22Rv1 (cell line): Measurements from ENCODE around the gene MICU1.

ENCODE experiments used
- H3K27ac ChIP-seq: fragments of 450-650 bp; 2 replicates; pipeline ENCODE4 v1.5.1; 2017
- ZFX ChIP-seq: fragments of 450-650 bp; IDR thresholded peaks from 2 replicates; pipeline ENCODE4 v1.6.1; 2017; ENCODE audit warnings: antibody characterized with exemption, borderline replicate concordance
- TF ChIP-seq, protein P1 (sequence below): fragments of 450-650 bp; IDR thresholded peaks from 2 replicates; pipeline ENCODE4 v1.5.1; 2017; ENCODE audit warnings: mild to moderate bottlenecking

Gene MICU1

GRCh38 chr10:72625276-72625607 is 637 bp downstream of the MICU1 start:
- peak overlapping the region; percentile 77 for H3K27ac ChIP-seq
- no peak for TF ChIP-seq ZFX
- TF ChIP-seq, protein P1, sequence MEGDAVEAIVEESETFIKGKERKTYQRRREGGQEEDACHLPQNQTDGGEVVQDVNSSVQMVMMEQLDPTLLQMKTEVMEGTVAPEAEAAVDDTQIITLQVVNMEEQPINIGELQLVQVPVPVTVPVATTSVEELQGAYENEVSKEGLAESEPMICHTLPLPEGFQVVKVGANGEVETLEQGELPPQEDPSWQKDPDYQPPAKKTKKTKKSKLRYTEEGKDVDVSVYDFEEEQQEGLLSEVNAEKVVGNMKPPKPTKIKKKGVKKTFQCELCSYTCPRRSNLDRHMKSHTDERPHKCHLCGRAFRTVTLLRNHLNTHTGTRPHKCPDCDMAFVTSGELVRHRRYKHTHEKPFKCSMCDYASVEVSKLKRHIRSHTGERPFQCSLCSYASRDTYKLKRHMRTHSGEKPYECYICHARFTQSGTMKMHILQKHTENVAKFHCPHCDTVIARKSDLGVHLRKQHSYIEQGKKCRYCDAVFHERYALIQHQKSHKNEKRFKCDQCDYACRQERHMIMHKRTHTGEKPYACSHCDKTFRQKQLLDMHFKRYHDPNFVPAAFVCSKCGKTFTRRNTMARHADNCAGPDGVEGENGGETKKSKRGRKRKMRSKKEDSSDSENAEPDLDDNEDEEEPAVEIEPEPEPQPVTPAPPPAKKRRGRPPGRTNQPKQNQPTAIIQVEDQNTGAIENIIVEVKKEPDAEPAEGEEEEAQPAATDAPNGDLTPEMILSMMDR, result no peak

GRCh38 chr10:72622271-72622670 is 3.6 kb downstream of the MICU1 start:
- TF ChIP-seq, protein P1, result no peak
- no peak overlapping the region for H3K27ac ChIP-seq

GRCh38 chr10:72616716-72617115 is 9.2 kb downstream of the MICU1 start:
- TF ChIP-seq, protein P1, result no peak
- no peak for TF ChIP-seq ZFX
- H3K27ac ChIP-seq, result no peak overlapping the region

DNA sequence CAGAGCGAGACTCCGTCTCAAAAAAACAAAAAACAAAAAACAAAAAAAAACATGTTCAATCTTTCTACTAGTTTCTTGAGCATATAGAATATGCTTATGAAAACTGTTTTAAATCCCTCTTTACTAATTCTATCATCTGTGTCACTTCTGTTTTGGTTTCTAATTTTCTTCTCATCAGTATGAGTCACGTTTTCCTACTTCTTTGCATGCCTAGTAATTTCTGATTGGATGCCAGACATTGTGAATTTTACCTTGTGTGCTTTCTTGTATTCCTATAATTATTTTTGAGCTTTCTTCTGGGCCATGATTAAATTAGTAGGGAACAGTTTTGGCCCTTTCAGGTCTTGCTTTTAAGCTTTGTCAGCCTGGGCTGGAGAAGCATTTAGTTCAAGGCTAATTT is 9.9 kb downstream of the MICU1 start:
- H3K27ac ChIP-seq, result no peak overlapping the region
- TF ChIP-seq ZFX, result no peak
- TF ChIP-seq, protein P1, result no peak

GRCh38 chr10:72612203-72612826 is 13.6 kb downstream of the MICU1 start:
- TF ChIP-seq, protein P1, result no peak
- no peak for TF ChIP-seq ZFX
- no peak overlapping the region for H3K27ac ChIP-seq

DNA sequence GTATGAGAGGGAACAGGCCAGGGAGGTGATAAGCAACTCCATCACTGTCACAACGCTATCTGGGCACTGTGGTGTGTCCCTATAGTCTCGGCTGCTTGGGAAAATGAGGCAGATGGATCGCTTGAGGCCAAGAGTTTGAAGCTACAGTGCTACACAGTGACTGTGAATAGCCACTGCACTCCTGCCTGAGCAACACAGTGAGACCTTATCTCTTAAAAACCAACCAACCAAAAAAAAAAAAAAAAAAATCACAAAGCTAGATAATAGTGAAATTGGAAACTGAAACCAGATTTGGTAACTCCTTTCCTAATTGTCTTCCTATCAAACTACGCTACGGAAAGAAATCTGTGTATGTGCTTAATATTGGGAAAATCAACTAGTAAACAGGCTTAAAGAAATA is 14.1 kb downstream of the MICU1 start:
- TF ChIP-seq ZFX, result no peak
- TF ChIP-seq, protein P1, result no peak
- H3K27ac ChIP-seq, result no peak overlapping the region

DNA sequence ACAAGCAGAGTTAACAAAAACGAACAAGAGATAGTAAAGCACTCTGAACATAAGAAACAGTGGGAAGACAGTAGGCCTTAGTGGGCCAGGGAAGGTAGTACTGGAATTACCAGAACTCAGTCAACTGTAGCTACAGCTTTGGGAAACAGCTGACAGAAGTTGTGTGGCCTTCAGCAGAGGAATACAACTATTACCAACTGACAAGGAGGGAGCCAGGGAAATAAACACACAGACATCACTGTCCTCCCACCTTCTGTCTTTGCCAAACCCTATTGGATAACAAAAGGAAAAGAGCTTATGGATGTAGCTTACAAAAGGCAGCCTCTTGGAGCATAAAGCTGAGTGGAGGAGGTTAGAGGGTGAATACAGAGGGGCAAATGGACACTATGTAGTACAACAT is 15.4 kb downstream of the MICU1 start:
- TF ChIP-seq, protein P1, result no peak
- TF ChIP-seq ZFX, result no peak
- no peak overlapping the region for H3K27ac ChIP-seq
